H1 (cell line): ENCODE measurements around the gene CRPPA. TPM values are rescaled to one million over a fixed set of nuclear protein-coding genes. Genes with fewer than 3 reads are reported as not detected.

ENCODE experiments used
- CTCF ChIA-PET: fragments of 300-600 bp; sonication (Branson Sonifier 250); formaldehyde crosslinking; loops from one replicate; lab custom pipeline; 2021; ENCODE audit not compliant: partially characterized antibody; lab: Charles Lee
- POLR2A ChIA-PET: fragments of 300-600 bp; sonication (Branson Sonifier 250); formaldehyde crosslinking; loops from one replicate; lab custom pipeline; 2021; ENCODE audit warnings: inconsistent platforms; ENCODE audit not compliant: partially characterized antibody; lab: Charles Lee
- DNase-seq, 2 experiments: peaks; one replicate each; pipeline versions ENCODE4 v3.0.0 to v3.0.0-alpha.2; 2010 to 2022; ENCODE audit warnings: low spot score in 2 of 2, low read depth in 1 of 2, mixed read lengths in 1 of 2
- FAIRE-seq: peaks from 2 replicates; lab custom pipeline; 2011; peaks lifted over from hg19 to GRCh38; lab: Jason Lieb, UNC
- H2AFZ ChIP-seq: 2 replicates; pipeline ENCODE4 v1.8.1; 2012; ENCODE audit warnings: low read length, inconsistent platforms
- H2AK5ac ChIP-seq: 2 replicates; pipeline ENCODE4 v1.6.1; 2013; ENCODE audit warnings: low read depth, low read length
- H2BK120ac ChIP-seq: replicated peaks from 2 replicates; pipeline ENCODE3; 2013; ENCODE audit warnings: low read depth, low read length, inconsistent platforms
- H2BK12ac ChIP-seq: 2 replicates; pipeline ENCODE4 v1.6.1; 2013; ENCODE audit warnings: low read depth, low read length
- H2BK15ac ChIP-seq: 2 replicates; pipeline ENCODE4 v1.6.1; 2013; ENCODE audit warnings: low read length
- H2BK20ac ChIP-seq: 2 replicates; pipeline ENCODE4 v1.6.1; 2013; ENCODE audit warnings: low read length
- H2BK5ac ChIP-seq: 2 replicates; pipeline ENCODE4 v1.6.1; 2013; ENCODE audit warnings: low read depth, low read length
- H3K14ac ChIP-seq: 2 replicates; pipeline ENCODE4 v1.6.1; 2013; ENCODE audit warnings: inconsistent platforms; ENCODE audit not compliant: insufficient read length
- H3K18ac ChIP-seq: 2 replicates; pipeline ENCODE4 v1.6.1; 2013; ENCODE audit warnings: low read length; ENCODE audit errors: extremely low read depth
- H3K23ac ChIP-seq: 2 replicates; pipeline ENCODE4 v1.6.1; 2013; ENCODE audit warnings: inconsistent platforms; ENCODE audit not compliant: insufficient read length
- H3K23me2 ChIP-seq: 2 replicates; pipeline ENCODE4 v1.6.1; 2013; ENCODE audit warnings: low read depth, low read length
- H3K27ac ChIP-seq: 2 replicates; pipeline ENCODE4 v1.6.1; 2011; ENCODE audit warnings: low read depth, low read length, inconsistent platforms
- H3K27me3 ChIP-seq, 4 experiments: replicated peaks in 1 of 4; 1 replicate in 1 of 4; 2 replicates in 3 of 4; pipeline versions ENCODE4 v1.6.1 to v1.8.1; 2011 to 2013; ENCODE audit warnings: low read length in 3 of 4, mild to moderate bottlenecking in 3 of 4, inconsistent platforms in 2 of 4, mixed read lengths in 2 of 4, moderate library complexity in 1 of 4; ENCODE audit not compliant: control insufficient read depth in 3 of 4, insufficient read depth in 3 of 4; ENCODE audit errors: extremely low read depth in 1 of 4
- H3K36me3 ChIP-seq, 4 experiments: 2 replicates each; pipeline versions ENCODE4 v1.6.1 to v1.8.1; 2011 to 2013; ENCODE audit warnings: mild to moderate bottlenecking in 4 of 4, low read length in 3 of 4, moderate library complexity in 2 of 4, control low read depth in 1 of 4, inconsistent platforms in 1 of 4; ENCODE audit not compliant: insufficient read depth in 4 of 4, control insufficient read depth in 2 of 4
- H3K4ac ChIP-seq: replicated peaks from 2 replicates; pipeline ENCODE3; 2013; ENCODE audit warnings: low read length, low read depth, mixed read lengths, inconsistent platforms; ENCODE audit not compliant: insufficient read length
- H3K4me1 ChIP-seq, 4 experiments: replicated peaks in 1 of 4; 1 replicate in 1 of 4; 2 replicates in 3 of 4; pipeline versions ENCODE4 v1.6.1 to v1.8.1; 2011 to 2013; ENCODE audit warnings: low read length in 3 of 4, inconsistent platforms in 2 of 4, mixed read lengths in 1 of 4; ENCODE audit not compliant: insufficient read depth in 4 of 4, control insufficient read depth in 3 of 4
- H3K4me2 ChIP-seq, 2 experiments: 2 replicates each; pipeline versions ENCODE4 v1.6.1 to v1.8.1; 2011 to 2013; ENCODE audit warnings: low read depth in 2 of 2, low read length in 2 of 2, control low read depth in 1 of 2, inconsistent platforms in 1 of 2, mild to moderate bottlenecking in 1 of 2; ENCODE audit not compliant: insufficient read depth in 1 of 2
- H3K4me3 ChIP-seq, 4 experiments: fragments of 200-600, 300-600 bp in 1 of 4; sonication (generic), shearing (Covaris generic), sonication (Bioruptor Twin) in 1 of 4; 2 replicates each; pipeline versions ENCODE4 v1.5.1 to v1.8.1; 2011 to 2016; ENCODE audit warnings: low read length in 4 of 4, low read depth in 3 of 4, control low read depth in 2 of 4, inconsistent platforms in 2 of 4, mild to moderate bottlenecking in 2 of 4, mixed read lengths in 1 of 4, moderate library complexity in 1 of 4; ENCODE audit not compliant: insufficient read depth in 2 of 4; ENCODE audit errors: extremely low read depth in 1 of 4
- H3K56ac ChIP-seq: replicated peaks from 2 replicates; pipeline ENCODE3; 2013; ENCODE audit warnings: low read depth, mild to moderate bottlenecking, mixed read lengths, low read length, inconsistent platforms; ENCODE audit not compliant: insufficient read length
- H3K79me1 ChIP-seq: 2 replicates; pipeline ENCODE4 v1.6.1; 2013; ENCODE audit warnings: low read depth, low read length, control low read depth
- H3K79me2 ChIP-seq, 2 experiments: 2 replicates each; pipeline versions ENCODE4 v1.6.1 to v1.8.1; 2012 to 2013; ENCODE audit warnings: low read length in 2 of 2, mild to moderate bottlenecking in 2 of 2, inconsistent platforms in 1 of 2; ENCODE audit not compliant: insufficient read depth in 2 of 2, control insufficient read depth in 1 of 2
- H3K9ac ChIP-seq, 4 experiments: replicated peaks in 1 of 4; 1 replicate in 1 of 4; 2 replicates in 3 of 4; pipeline versions ENCODE4 v1.6.1 to v1.8.1; 2011 to 2013; ENCODE audit warnings: low read depth in 3 of 4, low read length in 3 of 4, control low read depth in 2 of 4, mild to moderate bottlenecking in 2 of 4, moderate library complexity in 2 of 4, inconsistent platforms in 1 of 4; ENCODE audit errors: extremely low read depth in 1 of 4
- H3K9me3 ChIP-seq, 2 experiments: 2 replicates each; pipeline versions ENCODE4 v1.6.1 to v1.8.1; 2012 to 2013; ENCODE audit warnings: mild to moderate bottlenecking in 2 of 2, moderate library complexity in 2 of 2, control low read depth in 1 of 2, inconsistent platforms in 1 of 2, low read depth in 1 of 2, low read length in 1 of 2, mixed read lengths in 1 of 2; ENCODE audit not compliant: insufficient read depth in 2 of 2
- H4K20me1 ChIP-seq, 2 experiments: replicated peaks in 1 of 2; 2 replicates each; pipeline versions ENCODE3 to v1.8.1; 2011 to 2013; ENCODE audit warnings: inconsistent platforms in 2 of 2, low read length in 2 of 2, mild to moderate bottlenecking in 1 of 2; ENCODE audit not compliant: insufficient read depth in 2 of 2, control insufficient read depth in 1 of 2
- H4K5ac ChIP-seq: 2 replicates; pipeline ENCODE4 v1.6.1; 2013; ENCODE audit warnings: low read length, low read depth, mixed read lengths, inconsistent platforms; ENCODE audit not compliant: insufficient read length
- H4K8ac ChIP-seq: 2 replicates; pipeline ENCODE4 v1.8.0; 2013; ENCODE audit warnings: mild to moderate bottlenecking, moderate library complexity, low read length, inconsistent platforms; ENCODE audit not compliant: insufficient read depth; ENCODE audit errors: extremely low read depth
- H4K91ac ChIP-seq: replicated peaks from 2 replicates; pipeline ENCODE3; 2013; ENCODE audit warnings: low read length, mixed read lengths, inconsistent platforms; ENCODE audit not compliant: insufficient read length
- CBX5 ChIP-seq: fragments of 300-800, 300-1000 bp; sonication (generic); IDR thresholded peaks from 2 replicates; pipeline ENCODE4 v1.7.1; 2016; ENCODE audit warnings: antibody characterized with exemption, low read length, low read depth
- CHD1 ChIP-seq: IDR thresholded peaks from 2 replicates; pipeline ENCODE4 v1.6.1; 2012; ENCODE audit warnings: low read depth, low read length, improper control_type of control experiment
- CHD2 ChIP-seq: IDR thresholded peaks from 2 replicates; pipeline ENCODE4 v1.6.1; 2012; ENCODE audit warnings: low read length, improper control_type of control experiment
- CREB1 ChIP-seq: IDR thresholded peaks from 2 replicates; pipeline ENCODE4 v1.6.1; 2012; ENCODE audit warnings: inconsistent platforms
- CTBP2 ChIP-seq: IDR thresholded peaks from 2 replicates; pipeline ENCODE4 v1.7.0; 2011; ENCODE audit warnings: borderline replicate concordance, mild to moderate bottlenecking, moderate library complexity, mixed read lengths, low read length; ENCODE audit not compliant: insufficient read depth, insufficient read length
- EZH2 ChIP-seq: fragments of 200-600 bp; sonication (generic); IDR thresholded peaks from 2 replicates; pipeline ENCODE4 v1.7.1; 2012; ENCODE audit warnings: low read depth, mild to moderate bottlenecking, moderate library complexity, low read length, inconsistent platforms; ENCODE audit not compliant: severe bottlenecking
- FOSL1 ChIP-seq: IDR thresholded peaks from 2 replicates; pipeline ENCODE4 v1.6.1; 2011; ENCODE audit warnings: mild to moderate bottlenecking, low read depth, low read length, moderate library complexity; ENCODE audit not compliant: insufficient read depth
- KDM1A ChIP-seq: fragments of 200-600, 300-600 bp; sonication (generic); IDR thresholded peaks from 2 replicates; pipeline ENCODE4 v1.7.1; 2016; ENCODE audit warnings: mild to moderate bottlenecking, low read length, borderline replicate concordance
- MAFK ChIP-seq: IDR thresholded peaks from 2 replicates; pipeline ENCODE4 v1.6.1; 2012; ENCODE audit warnings: low read depth, mild to moderate bottlenecking, improper control_type of control experiment, low read length
- POLR2AphosphoS5 ChIP-seq: IDR thresholded peaks from 2 replicates; pipeline ENCODE4 v1.6.1; 2011; ENCODE audit warnings: low read depth, low read length
- RNF2 ChIP-seq: fragments of 200-900, 300-1000 bp; sonication (generic); IDR thresholded peaks from 2 replicates; pipeline ENCODE4 v1.7.1; 2016; ENCODE audit warnings: borderline replicate concordance, low read depth, mild to moderate bottlenecking, antibody characterized with exemption, low read length; ENCODE audit not compliant: poor library complexity, severe bottlenecking; ENCODE audit errors: missing control alignments
- SIX5 ChIP-seq: IDR thresholded peaks from 2 replicates; pipeline ENCODE4 v1.6.1; 2011; ENCODE audit warnings: mild to moderate bottlenecking, low read depth, low read length
- SP2 ChIP-seq: IDR thresholded peaks from 2 replicates; pipeline ENCODE4 v1.6.1; 2012; ENCODE audit warnings: mild to moderate bottlenecking, low read length, inconsistent platforms
- SRF ChIP-seq: IDR thresholded peaks from 2 replicates; pipeline ENCODE4 v1.6.1; 2011; ENCODE audit warnings: mild to moderate bottlenecking, low read depth, low read length, moderate library complexity
- TAF1 ChIP-seq: IDR thresholded peaks from 2 replicates; pipeline ENCODE4 v1.6.1; 2011; ENCODE audit warnings: mild to moderate bottlenecking, low read depth, low read length
- TBP ChIP-seq: IDR thresholded peaks from 2 replicates; pipeline ENCODE4 v1.6.1; 2011; ENCODE audit warnings: low read depth, low read length, improper control_type of control experiment
- YY1 ChIP-seq: IDR thresholded peaks from 2 replicates; pipeline ENCODE4 v1.6.1; 2011; ENCODE audit warnings: low read depth, mild to moderate bottlenecking, low read length
- polyA plus RNA-seq, 7 experiments: library from polyadenylated mRNA; depleted of rRNA in 3 of 7; stranded (reverse) in 5 of 7; unstranded in 2 of 7; fragments of >200 nt in 5 of 7; fragments of 200-250 nt in 2 of 7; gene quantifications; 1 replicate in 5 of 7; 2 replicates in 1 of 7; 4 replicates in 1 of 7; pipeline versions ENCODE4 v1.2.1 to v1.2.3, GENCODE V29; 2011 to 2013; ENCODE audit warnings: missing spikeins in 2 of 7, mixed read lengths in 2 of 7
- total RNA-seq: library from RNA; stranded (reverse); fragmentation: NEBNext Ultra II Directional; extraction: Animal tissue kit (Norgen Biotek cat#: 25700); gene quantifications from 2 replicates; pipeline ENCODE4 v1.2.1, GENCODE V29; 2021

CRPPA gene
- total and polyA plus RNA-seq, 2 of the 8 experiments (the other 6 are each of a cell fraction or from before 2014, with no cell fraction given) = 0.23 to 0.39 TPM

GRCh38 chr7:16438988-16439387 lies 17.6 kb upstream of the CRPPA start:
- Histone ChIP-seq H3K23ac (no peak overlapping the region), H3K18ac (no peak overlapping the region), H4K8ac (no peak overlapping the region), H3K9me3 (no peaks in the 10 kb centered on the region), H2BK120ac (no peak overlapping the region), H3K79me1 (no peaks in the 10 kb centered on the region), H3K27me3 (peaks cover 0 to 1% (median 0%) of the 10 kb centered on the region in 4 experiments; a peak in 1 of 7 replicates), H2AK5ac (no peak overlapping the region), H3K4me2 (no peak overlapping the region), H4K91ac (no peak overlapping the region), H3K4ac (no peak overlapping the region), H4K20me1 (no peaks in the 10 kb centered on the region), H2BK20ac (no peak overlapping the region), H3K4me3 (no peak overlapping the region), H3K27ac (no peak overlapping the region), H2AFZ (no peak overlapping the region), H3K9ac (no peak overlapping the region), H3K36me3 (no peaks in the 10 kb centered on the region), H3K4me1 (no peaks in the 10 kb centered on the region), H2BK5ac (no peak overlapping the region), H3K23me2 (no peaks in the 10 kb centered on the region), H3K56ac (no peak overlapping the region), H3K79me2 (no peaks in the 10 kb centered on the region), H2BK12ac (no peak overlapping the region), H4K5ac (no peak overlapping the region), H3K14ac (no peak overlapping the region), H2BK15ac (no peak overlapping the region)
- CTCF ChIA-PET = interaction anchor here (0.7 to 1.0 kb wide), 2 partner anchors 53 to 117 kb away, joined by 3 to 4 read pairs; no protein-coding TSS in a partner anchor
- POLR2A ChIA-PET = no interaction called here
- TF ChIP-seq KDM1A (no peak), EZH2 (no peak), RNF2 (no peak), TBP (no peak), CHD2 (no peak), MAFK (no peak), CBX5 (no peak), FOSL1 (no peak), POLR2AphosphoS5 (no peak), SP2 (no peak), CTBP2 (no peak), TAF1 (no peak), SRF (no peak), CHD1 (no peak), SIX5 (no peak), CREB1 (no peak), YY1 (no peak)
- DNase-seq = no peak
- FAIRE-seq = no peak
